ENCODE measurements around the gene TNFSF12.

Gene TNFSF12

GRCh38 chr17:7549401-7550055, 670 bp downstream of the TNFSF12 start:
- no peak for TF ChIP-seq CTCF (IDR thresholded peaks at IDR 0.05; ENCODE audit: insufficient read depth, low read length, missing control alignments)
- POLR2A ChIA-PET = interaction anchor here (0.9 to 1.0 kb wide), 2 partner anchors 11 to 66 kb away, joined by 3 read pairs; partner anchors contain the start of gene POLR2A
- CTCF ChIA-PET = interaction anchor here (1.1 to 13.4 kb wide), 6 partner anchors 9 to 269 kb away, joined by 3 to 115 read pairs (median 4); partner anchors contain the start of genes SENP3 and TNFSF13
- DNase-seq (ENCODE audit: low read depth, low spot score) = no peak
- H3K4me3 ChIP-seq (ENCODE audit: low read depth, low read length) = peak overlapping the region; percentile 70

- ChIA-PET CTCF (interaction anchor here (1.5 to 13.4 kb wide), 3 partner anchors 8 to 36 kb away, joined by 4 to 115 read pairs (median 77); partner anchors contain the start of genes SENP3 and TNFSF13), POLR2A (interaction anchor here (1.0 kb wide), 1 partner anchor 10 kb away, joined by 3 read pairs; no protein-coding TSS in a partner anchor)
- TF ChIP-seq CTCF (IDR thresholded peaks at IDR 0.05; ENCODE audit: insufficient read depth, low read length, missing control alignments) = no peak
- no peak overlapping the region for H3K4me3 ChIP-seq (ENCODE audit: low read depth, low read length)
- no peak for DNase-seq (ENCODE audit: low read depth, low spot score)
Measured at GRCh38 chr17:7550344-7550743, 1.5 kb downstream of the TNFSF12 start.

GRCh38 chr17:7551396-7551795, 2.5 kb downstream of the TNFSF12 start:
- DNase-seq (ENCODE audit: low read depth, low spot score) = no peak
- ChIA-PET CTCF (interaction anchor here (10.5 to 13.4 kb wide), 2 partner anchors 9 to 37 kb away, joined by 77 to 115 read pairs; partner anchors contain the start of gene SENP3), POLR2A (no interaction called here)
- H3K4me3 ChIP-seq (ENCODE audit: low read depth, low read length) = no peak overlapping the region
- TF ChIP-seq CTCF (IDR thresholded peaks at IDR 0.05; ENCODE audit: insufficient read depth, low read length, missing control alignments) = no peak

GRCh38 chr17:7552621-7553051, 3.8 kb downstream of the TNFSF12 start:
- POLR2A ChIA-PET = no interaction called here
- H3K4me3 ChIP-seq (ENCODE audit: low read depth, low read length) = no peak overlapping the region
- CTCF ChIA-PET = interaction anchor here (1.0 to 13.4 kb wide), 5 partner anchors 8 to 38 kb away, joined by 3 to 115 read pairs (median 4); partner anchors contain the start of gene SENP3
- TF ChIP-seq CTCF (IDR thresholded peaks at IDR 0.05; ENCODE audit: insufficient read depth, low read length, missing control alignments) = no peak
- no peak for DNase-seq (ENCODE audit: low read depth, low spot score)

- POLR2A ChIA-PET = no interaction called here
- no peak overlapping the region for H3K4me3 ChIP-seq (ENCODE audit: low read depth, low read length)
- no peak for DNase-seq (ENCODE audit: low read depth, low spot score)
- CTCF ChIA-PET = interaction anchor here (1.4 to 13.4 kb wide), 2 partner anchors 35 to 39 kb away, joined by 3 to 77 read pairs; no protein-coding TSS in a partner anchor
- TF ChIP-seq CTCF (IDR thresholded peaks at IDR 0.05; ENCODE audit: insufficient read depth, low read length, missing control alignments) = no peak
Measured at GRCh38 chr17:7553356-7553755, 4.5 kb downstream of the TNFSF12 start.

GRCh38 chr17:7555320-7555948, 6.6 kb downstream of the TNFSF12 start:
- no peak overlapping the region for H3K4me3 ChIP-seq (ENCODE audit: low read depth, low read length)
- CTCF ChIA-PET = interaction anchor here (1.2 to 4.4 kb wide), 3 partner anchors 21 to 47 kb away, joined by 3 to 32 read pairs (median 3); no protein-coding TSS in a partner anchor
- POLR2A ChIA-PET = interaction anchor here (0.6 kb wide), 1 partner anchor 69 kb away, joined by 3 read pairs; no protein-coding TSS in a partner anchor
- no peak for TF ChIP-seq CTCF (IDR thresholded peaks at IDR 0.05; ENCODE audit: insufficient read depth, low read length, missing control alignments)
- DNase-seq (ENCODE audit: low read depth, low spot score) = no peak

All from AG04449 (cell line).